HCT116 (cell line): Measurements from ENCODE around the gene SCRN1. TPM values are rescaled to one million over a fixed set of nuclear protein-coding genes. Genes with fewer than 3 reads are reported as not detected.
A peak's percentile ranks its signal among the peaks of the same experiment; 100 is the strongest.

Source experiments
- ATAC-seq: fragments of 200-7000 bp; cut with Tn5 transposase; 2 replicates; pipeline ENCODE4 v1.9.1; 2020; ENCODE audit warnings: mild to moderate bottlenecking, moderate library complexity
- BruUV-seq: library from RNA; stranded (reverse); fragments of 400-500 nt; replicated peaks from 2 replicates; lab custom pipeline; 2021; lab: Mats Ljungman, UMichigan
- CTCF ChIA-PET: fragments of 300-600 bp; sonication (Branson Sonifier 250); formaldehyde crosslinking; loops from one replicate; lab custom pipeline; 2021; ENCODE audit warnings: antibody characterized with exemption; lab: Charles Lee
- POLR2A ChIA-PET: fragments of 300-600, 350-600 bp; sonication (Branson Sonifier 250); formaldehyde crosslinking; loops from one replicate; lab custom pipeline; 2021; ENCODE audit warnings: antibody characterized with exemption; lab: Charles Lee
- RAD21 ChIA-PET, 2 experiments: fragments of 300-600 bp; sonication (Branson Sonifier 250); formaldehyde crosslinking; loops; one replicate each; lab custom pipeline; 2023; ENCODE audit warnings: low total read pairs in 2 of 2; ENCODE audit not compliant: uncharacterized antibody in 2 of 2, unreplicated experiment in 2 of 2, low non-redundant PET in 1 of 2; lab: Charles Lee
- DNase-seq: peaks from one replicate; pipeline ENCODE4 v3.0.0-alpha.2; 2010; ENCODE audit warnings: low read depth, low spot score
- H2AFZ ChIP-seq: fragments of 200-600 bp; shearing (Covaris generic), sonication (generic); 2 replicates; pipeline ENCODE4 v1.6.1; 2017; ENCODE audit warnings: low read depth, mixed run types, mixed read lengths, antibody characterized with exemption, low read length; ENCODE audit not compliant: poor library complexity, severe bottlenecking
- H3K27ac ChIP-seq: 2 replicates; pipeline ENCODE4 v1.5.1; 2012; ENCODE audit warnings: low read depth, low read length
- H3K27me3 ChIP-seq: fragments of 200-600 bp; sonication (generic); 2 replicates; pipeline ENCODE4 v1.6.1; 2016; ENCODE audit warnings: mixed run types, low read length, mixed read lengths; ENCODE audit not compliant: insufficient read depth
- H3K36me3 ChIP-seq, 2 experiments: fragments of 200-500 bp in 1 of 2; fragments of 200-600 bp in 1 of 2; sonication (Bioruptor generic) in 1 of 2; sonication (generic) in 1 of 2; 2 replicates each; pipeline versions ENCODE4 v1.5.1 to v1.6.1; 2014 to 2016; ENCODE audit warnings: low read length in 2 of 2, inconsistent platforms in 1 of 2, mixed read lengths in 1 of 2, mixed run types in 1 of 2; ENCODE audit not compliant: insufficient read depth in 2 of 2, control insufficient read depth in 1 of 2
- H3K4me1 ChIP-seq, 2 experiments: fragments of 200-600 bp in 1 of 2; sonication (generic) in 1 of 2; 2 replicates each; pipeline versions ENCODE4 v1.5.1 to v1.6.1; 2012 to 2017; ENCODE audit warnings: low read length in 2 of 2, inconsistent platforms in 1 of 2, mild to moderate bottlenecking in 1 of 2, mixed read lengths in 1 of 2, mixed run types in 1 of 2, moderate library complexity in 1 of 2; ENCODE audit not compliant: insufficient read depth in 2 of 2, control insufficient read depth in 1 of 2
- H3K4me2 ChIP-seq: fragments of 200-600 bp; sonication (generic); 2 replicates; pipeline ENCODE4 v1.6.1; 2017; ENCODE audit warnings: mixed run types, low read length, mixed read lengths
- H3K4me3 ChIP-seq, 2 experiments: fragments of 200-600 bp in 1 of 2; sonication (generic) in 1 of 2; replicated peaks in 1 of 2; 2 replicates each; pipeline ENCODE4 v1.5.1; 2011 to 2016; ENCODE audit warnings: low read length in 2 of 2, control low read depth in 1 of 2, low read depth in 1 of 2, mild to moderate bottlenecking in 1 of 2, mixed read lengths in 1 of 2, mixed run types in 1 of 2
- H3K79me2 ChIP-seq: fragments of 200-600 bp; sonication (generic); 2 replicates; pipeline ENCODE4 v1.6.1; 2017; ENCODE audit warnings: mild to moderate bottlenecking, mixed run types, low read length, moderate library complexity, mixed read lengths; ENCODE audit not compliant: insufficient read depth
- H3K9ac ChIP-seq: fragments of 200-600 bp; sonication (generic); 2 replicates; pipeline ENCODE4 v1.6.1; 2016; ENCODE audit warnings: low read length, mixed read lengths
- H3K9me2 ChIP-seq: fragments of 200-600 bp; sonication (generic), shearing (Covaris generic); 2 replicates; pipeline ENCODE4 v1.6.1; 2017; ENCODE audit warnings: mixed run types, mild to moderate bottlenecking, moderate library complexity; ENCODE audit not compliant: insufficient read depth
- H3K9me3 ChIP-seq, 2 experiments: fragments of 200-500 bp in 1 of 2; fragments of 200-600 bp in 1 of 2; sonication (Bioruptor generic) in 1 of 2; sonication (generic) in 1 of 2; 2 replicates each; pipeline ENCODE4 v1.6.1; 2014 to 2017; ENCODE audit warnings: low read length in 2 of 2, mixed read lengths in 2 of 2, inconsistent platforms in 1 of 2, low read depth in 1 of 2, mild to moderate bottlenecking in 1 of 2, mixed run types in 1 of 2, moderate library complexity in 1 of 2; ENCODE audit not compliant: control insufficient read depth in 1 of 2, insufficient read depth in 1 of 2
- H4K20me1 ChIP-seq: fragments of 200-600 bp; sonication (generic), shearing (Covaris generic); 2 replicates; pipeline ENCODE4 v1.6.1; 2017; ENCODE audit warnings: mixed run types, mild to moderate bottlenecking, moderate library complexity; ENCODE audit not compliant: insufficient read depth
- ATF3 ChIP-seq: IDR thresholded peaks from 2 replicates; pipeline ENCODE4 v1.6.1; 2012
- CBX3 ChIP-seq: IDR thresholded peaks from 2 replicates; pipeline ENCODE4 v1.6.1; 2012; ENCODE audit warnings: low read depth
- CEBPB ChIP-seq: IDR thresholded peaks from 2 replicates; pipeline ENCODE4 v1.6.1; 2012; ENCODE audit warnings: low read depth
- EGR1 ChIP-seq: IDR thresholded peaks from 2 replicates; pipeline ENCODE4 v1.6.1; 2012; ENCODE audit warnings: low read depth
- FOSL1 ChIP-seq: IDR thresholded peaks from 2 replicates; pipeline ENCODE4 v1.6.1; 2012; ENCODE audit warnings: low read depth
- JUND ChIP-seq: IDR thresholded peaks from 2 replicates; pipeline ENCODE4 v1.6.1; 2012
- POLR2A ChIP-seq: IDR thresholded peaks from 2 replicates; pipeline ENCODE4 v1.7.0; 2011; ENCODE audit warnings: borderline replicate concordance; ENCODE audit not compliant: insufficient read depth, insufficient read length; ENCODE audit errors: extremely low read depth
- POLR2AphosphoS5 ChIP-seq: IDR thresholded peaks from 2 replicates; pipeline ENCODE4 v1.6.1; 2011; ENCODE audit warnings: mild to moderate bottlenecking, low read depth, low read length, moderate library complexity
- RAD21 ChIP-seq: IDR thresholded peaks from 2 replicates; pipeline ENCODE4 v1.6.1; 2012; ENCODE audit warnings: low read depth, mild to moderate bottlenecking
- REST ChIP-seq: IDR thresholded peaks from 2 replicates; pipeline ENCODE4 v1.6.1; 2012; ENCODE audit warnings: low read depth
- SIN3A ChIP-seq: IDR thresholded peaks from 2 replicates; pipeline ENCODE4 v1.6.1; 2012; ENCODE audit warnings: low read depth
- SP1 ChIP-seq: IDR thresholded peaks from 2 replicates; pipeline ENCODE4 v1.6.1; 2012; ENCODE audit warnings: low read depth
- SRF ChIP-seq: IDR thresholded peaks from 2 replicates; pipeline ENCODE4 v1.6.1; 2012; ENCODE audit warnings: low read depth
- TCF7L2 ChIP-seq: IDR thresholded peaks from 2 replicates; pipeline ENCODE4 v1.7.0; 2011; ENCODE audit warnings: borderline replicate concordance, inconsistent platforms; ENCODE audit not compliant: insufficient read depth, insufficient read length; ENCODE audit errors: extremely low read depth
- ZFX ChIP-seq: fragments of 450-650 bp; IDR thresholded peaks from 2 replicates; pipeline ENCODE4 v1.6.1; 2017
- ZNF274 ChIP-seq: fragments of 200-500 bp; sonication (Bioruptor generic); IDR thresholded peaks from 2 replicates; pipeline ENCODE4 v1.6.1; 2014; ENCODE audit warnings: mild to moderate bottlenecking, low read depth, low read length, inconsistent platforms
- intact Hi-C: fragments of 100-400 bp; cut with micrococcal nuclease; formaldehyde crosslinking; loops from 2 replicates; pipeline ENCODE4 v1.10.0; 2022
- total RNA-seq: library from RNA; stranded (reverse); gene quantifications from one replicate; pipeline ENCODE4 v1.2.1, GENCODE V29; 2021; ENCODE audit not compliant: unreplicated experiment
- TF ChIP-seq, protein P1 (sequence below): IDR thresholded peaks from 2 replicates; pipeline ENCODE4 v1.6.1; 2011; ENCODE audit warnings: mild to moderate bottlenecking, low read length, moderate library complexity; ENCODE audit not compliant: insufficient replicate concordance; ENCODE audit errors: extremely low read depth
- TF ChIP-seq, protein P2 (sequence below), 3 experiments: fragments of 200-600 bp in 1 of 3; sonication (generic) in 1 of 3; IDR thresholded peaks in 2 of 3; conservative IDR thresholded peaks in 1 of 3; 2 replicates each; pipeline ENCODE4 v1.5.1; 2012 to 2017; ENCODE audit warnings: low read depth in 2 of 3, low read length in 2 of 3, antibody characterized with exemption in 1 of 3, borderline replicate concordance in 1 of 3, control low read depth in 1 of 3, mild to moderate bottlenecking in 1 of 3, mixed read lengths in 1 of 3, mixed run types in 1 of 3, moderate library complexity in 1 of 3; ENCODE audit not compliant: insufficient read depth in 1 of 3

The SCRN1 gene
- total RNA-seq, 1 experiment from 2014 or later = 76.8 TPM

DNA sequence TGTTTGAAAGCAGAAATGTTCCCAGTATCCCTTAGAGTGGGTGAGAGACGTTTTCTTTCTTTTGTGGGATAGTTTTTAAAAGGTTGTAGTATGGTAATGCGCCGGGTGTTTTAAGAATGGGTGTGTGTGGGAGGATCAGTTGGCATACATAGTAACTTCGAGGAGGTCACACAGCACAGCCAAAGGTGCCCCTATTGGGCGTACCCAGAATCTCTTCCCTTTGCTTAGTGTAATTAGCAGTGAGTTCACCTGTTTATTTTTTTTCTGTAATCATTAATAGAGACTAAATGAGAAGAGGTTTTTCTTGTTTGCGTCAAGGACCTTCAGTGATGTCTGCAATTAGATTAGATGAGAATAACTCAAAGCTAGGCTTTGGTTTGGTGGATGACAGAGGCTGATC, 40.1 kb upstream of the SCRN1 start:
- Histone ChIP-seq H3K4me2 (peak overlapping the region; percentile 94), H3K9ac (peak overlapping the region; percentile 58; the same call in 1 of the 2 replicates), H3K4me3 (peak overlapping the region; percentile 50 to 72), H3K9me3 (no peaks in the 10 kb centered on the region), H2AFZ (no peak overlapping the region), H4K20me1 (peaks cover 10% of the 10 kb centered on the region; the same call in 1 of the 2 replicates), H3K36me3 (peaks cover 0 to 4% of the 10 kb centered on the region in 2 experiments; a peak in 1 of 4 replicates), H3K79me2 (peaks cover 44% of the 10 kb centered on the region), H3K27me3 (no peaks in the 10 kb centered on the region), H3K9me2 (no peaks in the 10 kb centered on the region), H3K4me1 (peaks cover 15 to 32% of the 10 kb centered on the region in 2 experiments), H3K27ac (no peak overlapping the region)
- ChIA-PET POLR2A (no interaction called here), CTCF (no interaction called here), RAD21 (no interaction called here)
- BruUV-seq = TSS peak; percentile 48
- TF ChIP-seq FOSL1 (no peak), SIN3A (no peak), SP1 (no peak), CEBPB (no peak), CBX3 (no peak), SRF (no peak), POLR2A (no peak), RAD21 (no peak), EGR1 (no peak), JUND (no peak), ZNF274 (no peak), POLR2AphosphoS5 (no peak), ATF3 (no peak), TCF7L2 (no peak), REST (no peak), ZFX (no peak)
- TF ChIP-seq, protein P1, sequence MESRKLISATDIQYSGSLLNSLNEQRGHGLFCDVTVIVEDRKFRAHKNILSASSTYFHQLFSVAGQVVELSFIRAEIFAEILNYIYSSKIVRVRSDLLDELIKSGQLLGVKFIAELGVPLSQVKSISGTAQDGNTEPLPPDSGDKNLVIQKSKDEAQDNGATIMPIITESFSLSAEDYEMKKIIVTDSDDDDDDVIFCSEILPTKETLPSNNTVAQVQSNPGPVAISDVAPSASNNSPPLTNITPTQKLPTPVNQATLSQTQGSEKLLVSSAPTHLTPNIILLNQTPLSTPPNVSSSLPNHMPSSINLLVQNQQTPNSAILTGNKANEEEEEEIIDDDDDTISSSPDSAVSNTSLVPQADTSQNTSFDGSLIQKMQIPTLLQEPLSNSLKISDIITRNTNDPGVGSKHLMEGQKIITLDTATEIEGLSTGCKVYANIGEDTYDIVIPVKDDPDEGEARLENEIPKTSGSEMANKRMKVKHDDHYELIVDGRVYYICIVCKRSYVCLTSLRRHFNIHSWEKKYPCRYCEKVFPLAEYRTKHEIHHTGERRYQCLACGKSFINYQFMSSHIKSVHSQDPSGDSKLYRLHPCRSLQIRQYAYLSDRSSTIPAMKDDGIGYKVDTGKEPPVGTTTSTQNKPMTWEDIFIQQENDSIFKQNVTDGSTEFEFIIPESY = no peak
- TF ChIP-seq, protein P2, sequence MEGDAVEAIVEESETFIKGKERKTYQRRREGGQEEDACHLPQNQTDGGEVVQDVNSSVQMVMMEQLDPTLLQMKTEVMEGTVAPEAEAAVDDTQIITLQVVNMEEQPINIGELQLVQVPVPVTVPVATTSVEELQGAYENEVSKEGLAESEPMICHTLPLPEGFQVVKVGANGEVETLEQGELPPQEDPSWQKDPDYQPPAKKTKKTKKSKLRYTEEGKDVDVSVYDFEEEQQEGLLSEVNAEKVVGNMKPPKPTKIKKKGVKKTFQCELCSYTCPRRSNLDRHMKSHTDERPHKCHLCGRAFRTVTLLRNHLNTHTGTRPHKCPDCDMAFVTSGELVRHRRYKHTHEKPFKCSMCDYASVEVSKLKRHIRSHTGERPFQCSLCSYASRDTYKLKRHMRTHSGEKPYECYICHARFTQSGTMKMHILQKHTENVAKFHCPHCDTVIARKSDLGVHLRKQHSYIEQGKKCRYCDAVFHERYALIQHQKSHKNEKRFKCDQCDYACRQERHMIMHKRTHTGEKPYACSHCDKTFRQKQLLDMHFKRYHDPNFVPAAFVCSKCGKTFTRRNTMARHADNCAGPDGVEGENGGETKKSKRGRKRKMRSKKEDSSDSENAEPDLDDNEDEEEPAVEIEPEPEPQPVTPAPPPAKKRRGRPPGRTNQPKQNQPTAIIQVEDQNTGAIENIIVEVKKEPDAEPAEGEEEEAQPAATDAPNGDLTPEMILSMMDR (IDR thresholded peaks at IDR 0.05 in 2 of 3, conservative IDR thresholded peaks at IDR 0.05 in 1 of 3; ENCODE audit: borderline replicate concordance in 1 of 3, insufficient read depth in 1 of 3, low read depth in 2 of 3, low read length in 2 of 3) = no peak; a peak in 1 of 6 replicates
- intact Hi-C loops = no loop called here
- DNase-seq = no peak
- no peak for ATAC-seq
